ENCODE measurements around the gene SMPDL3A. TPM values are rescaled to one million over a fixed set of nuclear protein-coding genes. Genes with fewer than 3 reads are reported as not detected.

The SMPDL3A gene
- total and polyA plus RNA-seq, 9 donors, result 3.5 to 14.1 (median 7.9) TPM

GRCh38 chr6:122778985-122779661, 9.9 kb upstream of the SMPDL3A start:
- TF ChIP-seq, protein P1, sequence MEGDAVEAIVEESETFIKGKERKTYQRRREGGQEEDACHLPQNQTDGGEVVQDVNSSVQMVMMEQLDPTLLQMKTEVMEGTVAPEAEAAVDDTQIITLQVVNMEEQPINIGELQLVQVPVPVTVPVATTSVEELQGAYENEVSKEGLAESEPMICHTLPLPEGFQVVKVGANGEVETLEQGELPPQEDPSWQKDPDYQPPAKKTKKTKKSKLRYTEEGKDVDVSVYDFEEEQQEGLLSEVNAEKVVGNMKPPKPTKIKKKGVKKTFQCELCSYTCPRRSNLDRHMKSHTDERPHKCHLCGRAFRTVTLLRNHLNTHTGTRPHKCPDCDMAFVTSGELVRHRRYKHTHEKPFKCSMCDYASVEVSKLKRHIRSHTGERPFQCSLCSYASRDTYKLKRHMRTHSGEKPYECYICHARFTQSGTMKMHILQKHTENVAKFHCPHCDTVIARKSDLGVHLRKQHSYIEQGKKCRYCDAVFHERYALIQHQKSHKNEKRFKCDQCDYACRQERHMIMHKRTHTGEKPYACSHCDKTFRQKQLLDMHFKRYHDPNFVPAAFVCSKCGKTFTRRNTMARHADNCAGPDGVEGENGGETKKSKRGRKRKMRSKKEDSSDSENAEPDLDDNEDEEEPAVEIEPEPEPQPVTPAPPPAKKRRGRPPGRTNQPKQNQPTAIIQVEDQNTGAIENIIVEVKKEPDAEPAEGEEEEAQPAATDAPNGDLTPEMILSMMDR (IDR thresholded peaks at IDR 0.05), result no peak
- TF ChIP-seq POLR2A (IDR thresholded peaks at IDR 0.05) (no peak), EP300 (IDR thresholded peaks at IDR 0.05) (no peak)

DNA sequence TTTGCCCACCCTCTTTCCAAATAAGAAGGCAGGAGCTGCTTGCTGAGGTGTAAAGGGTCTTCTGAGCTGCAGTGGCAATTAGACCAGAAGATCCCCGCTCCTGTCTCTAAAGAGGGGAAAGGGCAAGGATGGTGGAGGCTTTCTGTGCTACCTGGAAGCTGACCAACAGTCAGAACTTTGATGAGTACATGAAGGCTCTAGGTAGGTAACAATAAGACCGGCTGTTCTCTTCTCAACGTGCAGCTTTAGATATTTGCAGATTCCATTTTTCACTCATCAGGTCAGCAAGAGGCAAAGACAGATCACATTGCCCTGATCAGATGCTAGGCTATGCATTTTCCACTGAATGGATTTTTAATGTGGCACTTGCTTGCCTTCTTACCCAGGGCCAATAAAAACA, 9.4 kb upstream of the SMPDL3A start, which contains the start of gene FABP7:
TSS of gene FABP7 (plus strand) at position 50 of the 400 bp plus-strand sequence. CDS start at position 129, 79 bp downstream.
- Histone ChIP-seq H3K27ac (no peak within 1 kb of the TSS), H3K36me3 (no peaks in the 10 kb centered on the region), H3K9me3 (no peaks in the 10 kb centered on the region), H3K27me3 (no peaks in the 10 kb centered on the region), H3K4me1 (ENCODE audit: insufficient read depth) (no peaks in the 10 kb centered on the region), H3K4me3 (no peak within 1 kb of the TSS)
- no peak for DNase-seq
- TF ChIP-seq POLR2A (IDR thresholded peaks at IDR 0.05) (no peak), EP300 (IDR thresholded peaks at IDR 0.05) (no peak)
- TF ChIP-seq, protein P1 (IDR thresholded peaks at IDR 0.05), result no peak
- intact Hi-C loops (cut with DNase I), result no loop called here
- WGBS, 3 donors, result 54 to 64% (median 58%) methylated on average over 3 of the region's 3 CpGs

More at GRCh38 chr6:122778985-122779661, 9.9 kb upstream of the SMPDL3A start:
- DNase-seq, result no peak
- WGBS, 3 donors, result 46 to 59% (median 48%) methylated on average over 13 of the region's 13 CpGs
- Histone ChIP-seq H3K9me3 (no peaks in the 10 kb centered on the region), H3K27me3 (no peaks in the 10 kb centered on the region), H3K4me3 (no peak overlapping the region), H3K36me3 (no peaks in the 10 kb centered on the region), H3K4me1 (ENCODE audit: insufficient read depth) (no peaks in the 10 kb centered on the region), H3K27ac (no peak overlapping the region)
- intact Hi-C loops (cut with DNase I), result no loop called here

GRCh38 chr6:122780114-122780513, 8.9 kb upstream of the SMPDL3A start:
- no peak overlapping the region for H3K4me3 ChIP-seq
- no peaks in the 10 kb centered on the region for H3K4me1 ChIP-seq (ENCODE audit: insufficient read depth)
- 41% methylated on average over 5 of the region's 5 CpGs for WGBS, 3 donors
- TF ChIP-seq POLR2A (IDR thresholded peaks at IDR 0.05), result no peak
- TF ChIP-seq, protein P1 (IDR thresholded peaks at IDR 0.05), result no peak
- TF ChIP-seq EP300 (IDR thresholded peaks at IDR 0.05), result no peak
- H3K27me3 ChIP-seq, result no peaks in the 10 kb centered on the region
- H3K36me3 ChIP-seq, result no peaks in the 10 kb centered on the region
- DNase-seq, result no peak
- H3K27ac ChIP-seq, result no peak overlapping the region
- intact Hi-C loops (cut with DNase I), result no loop called here
- no peaks in the 10 kb centered on the region for H3K9me3 ChIP-seq

DNA sequence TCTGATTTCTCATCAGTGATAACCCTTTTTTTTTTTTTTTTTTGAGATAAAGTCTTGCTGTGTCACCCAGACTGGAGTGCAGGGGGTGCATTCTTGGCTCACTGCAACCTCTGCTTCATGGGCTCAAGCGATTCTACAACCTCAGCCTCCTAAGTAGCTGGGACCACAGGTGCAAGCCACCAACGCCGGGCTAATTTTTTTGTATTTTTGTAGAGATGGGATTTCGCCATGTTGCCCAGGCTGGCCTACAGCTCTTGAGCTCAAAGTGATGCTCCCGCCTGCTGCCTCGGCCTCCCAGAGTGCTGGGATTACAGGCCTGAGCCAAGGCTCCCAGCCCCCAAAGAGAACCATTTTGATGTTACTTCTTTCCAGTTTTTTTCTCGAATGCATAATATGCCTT, 7.3 kb upstream of the SMPDL3A start:
- intact Hi-C loops (cut with DNase I), result no loop called here
- no peak for DNase-seq
- no peak overlapping the region for H3K27ac ChIP-seq
- H3K9me3 ChIP-seq, result no peaks in the 10 kb centered on the region
- H3K36me3 ChIP-seq, result no peaks in the 10 kb centered on the region
- TF ChIP-seq, protein P1 (IDR thresholded peaks at IDR 0.05), result no peak
- no peak for TF ChIP-seq POLR2A (IDR thresholded peaks at IDR 0.05)
- TF ChIP-seq EP300 (IDR thresholded peaks at IDR 0.05), result no peak
- no peaks in the 10 kb centered on the region for H3K27me3 ChIP-seq
- WGBS, 3 donors, result 93 to 94% (median 94%) methylated on average over 7 of the region's 7 CpGs
- H3K4me3 ChIP-seq, result no peak overlapping the region
- H3K4me1 ChIP-seq (ENCODE audit: insufficient read depth), result no peaks in the 10 kb centered on the region

Measured in ovary (tissue), 9 donors.